IPS-18a (cell line): Measurements from ENCODE around the gene ACAP3.
"Not testable (repeated sequence)": the region's sequence is repeated elsewhere in the genome, so short reads cannot be mapped to it uniquely, and the experiment has no call there.

ENCODE experiments used
- H3K27ac ChIP-seq: one replicate; pipeline ENCODE4 v1.5.1; 2013; ENCODE audit warnings: low read length
- H3K27me3 ChIP-seq: one replicate; pipeline ENCODE4 v1.6.1; 2013; ENCODE audit warnings: mild to moderate bottlenecking, low read length; ENCODE audit not compliant: control insufficient read depth, insufficient read depth
- H3K36me3 ChIP-seq: one replicate; pipeline ENCODE4 v1.6.1; 2013; ENCODE audit warnings: low read depth, low read length; ENCODE audit not compliant: control insufficient read depth
- H3K4me1 ChIP-seq: one replicate; pipeline ENCODE4 v1.6.1; 2013; ENCODE audit warnings: low read depth, low read length; ENCODE audit not compliant: control insufficient read depth
- H3K4me3 ChIP-seq: one replicate; pipeline ENCODE4 v1.5.1; 2013; ENCODE audit warnings: low read length
- H3K9ac ChIP-seq: one replicate; pipeline ENCODE4 v1.6.1; 2013; ENCODE audit warnings: mild to moderate bottlenecking, low read length, moderate library complexity
- H3K9me3 ChIP-seq: one replicate; pipeline ENCODE4 v1.6.1; 2013; ENCODE audit warnings: low read depth, low read length; ENCODE audit not compliant: control insufficient read depth

Gene ACAP3

GRCh38 chr1:1324524-1325287, 17.0 kb upstream of the ACAP3 start, which contains the start of the genes CPTP and INTS11:
Gene CPTP (plus strand): TSS chr1:1324802. CDS start chr1:1326911, 2,109 bp downstream.
Gene INTS11 (minus strand): TSS chr1:1324660. CDS start chr1:1324608, 52 bp downstream.
- Histone ChIP-seq H3K4me1 (no peaks in the 10 kb centered on the region), H3K9ac (peak within 1 kb of the TSS; percentile 77), H3K27ac (no peak within 1 kb of the TSS), H3K36me3 (peaks cover 2% of the 10 kb centered on the region), H3K9me3 (no peaks in the 10 kb centered on the region), H3K4me3 (peak within 1 kb of the TSS; percentile 84), H3K27me3 (no peaks in the 10 kb centered on the region)

DNA sequence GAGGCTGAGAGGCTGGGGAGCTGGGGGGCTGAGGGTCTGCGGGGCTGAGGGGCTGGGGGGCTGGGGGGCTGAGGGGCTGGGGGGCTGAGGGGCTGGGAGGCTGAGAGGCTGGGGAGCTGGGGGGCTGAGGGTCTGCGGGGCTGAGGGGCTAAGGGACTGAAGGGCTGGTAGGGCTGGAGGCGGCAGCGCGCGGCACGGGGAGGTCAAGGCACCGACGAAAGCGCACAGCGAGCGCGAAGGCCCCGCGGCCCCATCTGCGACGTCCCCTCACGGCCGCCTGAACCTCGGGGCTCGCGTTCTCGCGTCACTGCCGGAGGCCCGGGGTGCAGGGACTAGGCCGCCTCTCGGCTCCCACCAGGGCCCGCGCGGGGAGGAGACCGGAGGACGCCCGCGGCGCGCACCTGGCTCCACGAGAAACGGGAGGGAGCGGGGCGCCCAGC, 16.4 kb upstream of the ACAP3 start:
- no peak overlapping the region for H3K27ac ChIP-seq

GRCh38 chr1:1322952-1323351, 15.2 kb upstream of the ACAP3 start:
- H3K9ac ChIP-seq, result no peak overlapping the region

More for the DNA sequence above, 16.4 kb upstream of the ACAP3 start:
- Histone ChIP-seq H3K9me3 (no peaks in the 10 kb centered on the region), H3K27me3 (no peaks in the 10 kb centered on the region), H3K9ac (peak overlapping the region; percentile 77), H3K36me3 (peaks cover 8% of the 10 kb centered on the region), H3K4me1 (no peaks in the 10 kb centered on the region), H3K4me3 (peak overlapping the region; percentile 84)

DNA sequence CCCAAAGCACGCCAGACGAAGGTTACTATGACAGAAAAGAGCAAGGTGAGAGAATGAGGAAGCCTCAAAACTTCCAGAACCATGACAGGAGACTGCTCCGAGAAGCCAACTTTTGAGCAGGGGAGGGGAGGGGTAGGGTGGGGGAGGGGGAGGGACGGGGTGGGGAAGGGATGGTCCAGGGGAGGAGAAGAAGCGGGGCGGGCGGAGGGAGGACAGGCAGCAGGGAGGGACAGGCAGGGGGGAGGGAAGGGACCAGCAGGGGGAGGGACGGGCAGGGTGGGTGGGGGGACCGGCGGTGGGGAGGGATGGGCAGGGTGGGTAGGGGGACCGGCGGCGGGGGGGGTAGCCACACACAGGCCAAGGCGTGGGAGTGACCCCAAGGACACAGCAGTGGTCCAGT, 14.7 kb upstream of the ACAP3 start:
- no peak overlapping the region for H3K9ac ChIP-seq
- H3K36me3 ChIP-seq, result peaks cover 13% of the 10 kb centered on the region

More at GRCh38 chr1:1322952-1323351, 15.2 kb upstream of the ACAP3 start:
- H3K36me3 ChIP-seq, result peaks cover 10% of the 10 kb centered on the region
- H3K9me3 ChIP-seq, result no peaks in the 10 kb centered on the region
- H3K4me1 ChIP-seq, result no peaks in the 10 kb centered on the region
- H3K4me3 ChIP-seq, result no peak overlapping the region
- no peaks in the 10 kb centered on the region for H3K27me3 ChIP-seq
- H3K27ac ChIP-seq, result no peak overlapping the region

GRCh38 chr1:1321477-1321876, 13.7 kb upstream of the ACAP3 start:
- H3K9me3 ChIP-seq, result no peaks in the 10 kb centered on the region
- no peak overlapping the region for H3K9ac ChIP-seq
- H3K27ac ChIP-seq, result no peak overlapping the region
- no peaks in the 10 kb centered on the region for H3K4me1 ChIP-seq
- H3K36me3 ChIP-seq, result peaks cover 18% of the 10 kb centered on the region
- no peaks in the 10 kb centered on the region for H3K27me3 ChIP-seq
- no peak overlapping the region for H3K4me3 ChIP-seq

More for the DNA sequence above, 14.7 kb upstream of the ACAP3 start:
- H3K9me3 ChIP-seq, result no peaks in the 10 kb centered on the region
- H3K4me1 ChIP-seq, result no peaks in the 10 kb centered on the region
- no peak overlapping the region for H3K4me3 ChIP-seq
- H3K27ac ChIP-seq, result no peak overlapping the region
- H3K27me3 ChIP-seq, result no peaks in the 10 kb centered on the region

- peaks cover 2% of the 10 kb centered on the region for H3K4me1 ChIP-seq
- H3K9ac ChIP-seq, result no peak overlapping the region
- H3K9me3 ChIP-seq, result no peaks in the 10 kb centered on the region
- peaks cover 18% of the 10 kb centered on the region for H3K36me3 ChIP-seq
- no peak overlapping the region for H3K4me3 ChIP-seq
- no peaks in the 10 kb centered on the region for H3K27me3 ChIP-seq
- H3K27ac ChIP-seq, result no peak overlapping the region
These were observed 13.1 kb upstream of the ACAP3 start for GRCh38 chr1:1320666-1321448.

DNA sequence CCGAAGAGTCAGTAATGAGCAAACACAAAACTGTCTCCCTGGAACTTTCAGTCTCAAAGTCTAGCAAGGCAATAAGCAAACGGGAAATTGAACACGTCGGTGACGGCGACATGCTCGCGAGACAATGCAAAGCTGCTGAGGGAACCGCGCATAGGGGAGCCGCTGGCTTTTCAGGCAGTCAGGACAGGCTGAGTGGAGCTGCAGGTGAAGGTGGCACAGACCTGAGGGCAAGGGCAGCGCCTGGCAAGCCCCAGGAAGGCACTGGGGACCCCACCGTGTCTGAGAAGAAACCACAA, 11.9 kb upstream of the ACAP3 start:
- no peaks in the 10 kb centered on the region for H3K27me3 ChIP-seq
- H3K9me3 ChIP-seq, result no peaks in the 10 kb centered on the region
- H3K9ac ChIP-seq, result no peak overlapping the region
- no peak overlapping the region for H3K4me3 ChIP-seq
- H3K36me3 ChIP-seq, result peaks cover 22% of the 10 kb centered on the region
- H3K4me1 ChIP-seq, result peaks cover 9% of the 10 kb centered on the region
- no peak overlapping the region for H3K27ac ChIP-seq

- no peak overlapping the region for H3K9ac ChIP-seq
- H3K4me1 ChIP-seq, result peaks cover 9% of the 10 kb centered on the region
- no peaks in the 10 kb centered on the region for H3K9me3 ChIP-seq
- peaks cover 27% of the 10 kb centered on the region for H3K36me3 ChIP-seq
- no peak overlapping the region for H3K27ac ChIP-seq
- H3K4me3 ChIP-seq, result no peak overlapping the region
- no peaks in the 10 kb centered on the region for H3K27me3 ChIP-seq
These were observed 11.3 kb upstream of the ACAP3 start for GRCh38 chr1:1318777-1319645.

GRCh38 chr1:1318131-1318652, 10.5 kb upstream of the ACAP3 start:
- peaks cover 36% of the 10 kb centered on the region for H3K36me3 ChIP-seq
- no peak overlapping the region for H3K27ac ChIP-seq
- no peaks in the 10 kb centered on the region for H3K27me3 ChIP-seq
- H3K9me3 ChIP-seq, result no peaks in the 10 kb centered on the region
- H3K9ac ChIP-seq, result no peak overlapping the region
- H3K4me1 ChIP-seq, result peaks cover 9% of the 10 kb centered on the region
- no peak overlapping the region for H3K4me3 ChIP-seq

DNA sequence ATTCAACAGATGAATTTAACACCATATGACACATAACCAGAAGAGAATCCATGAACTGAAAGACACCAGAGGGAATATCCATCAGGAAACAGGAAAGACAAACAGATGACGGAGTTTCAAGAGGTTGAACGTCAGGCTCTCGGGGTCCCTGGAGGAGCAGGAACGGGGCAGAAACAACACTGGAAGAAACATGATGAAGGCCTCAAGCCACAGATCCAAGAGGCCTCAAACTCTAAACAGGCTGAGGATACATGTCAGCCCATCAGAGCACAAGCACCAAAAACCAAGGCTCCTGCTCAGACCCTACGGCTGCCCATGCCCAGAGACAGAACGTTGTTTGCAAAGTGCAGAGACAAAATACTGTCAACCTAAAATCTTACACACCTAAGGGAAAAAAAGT, 9.7 kb upstream of the ACAP3 start:
- Histone ChIP-seq H3K4me3 (no peak overlapping the region), H3K27ac (no peak overlapping the region), H3K4me1 (peaks cover 9% of the 10 kb centered on the region), H3K36me3 (peaks cover 42% of the 10 kb centered on the region), H3K9ac (no peak overlapping the region), H3K27me3 (no peaks in the 10 kb centered on the region), H3K9me3 (no peaks in the 10 kb centered on the region)

GRCh38 chr1:1316199-1316598, 8.5 kb upstream of the ACAP3 start:
- not testable (repeated sequence) for H3K4me3 ChIP-seq, H3K27ac ChIP-seq, H3K4me1 ChIP-seq, H3K9ac ChIP-seq, H3K9me3 ChIP-seq, H3K27me3 ChIP-seq
- H3K36me3 ChIP-seq, result peaks cover 49% of the 10 kb centered on the region
